Stomach smooth muscle (tissue), 2 donors: Measurements from ENCODE around the gene MPPED1.

ENCODE experiments used
- H3K27ac ChIP-seq: one replicate; pipeline ENCODE4 v1.7.0; 2013; ENCODE audit warnings: mild to moderate bottlenecking, low read length, inconsistent platforms
- H3K27me3 ChIP-seq, 2 donors: one replicate each; pipeline ENCODE4 v1.7.0; 2013; ENCODE audit warnings: low read length in 2 of 2; ENCODE audit not compliant: insufficient read depth in 2 of 2, control insufficient read depth in 1 of 2
- H3K36me3 ChIP-seq, 2 donors: one replicate each; pipeline ENCODE4 v1.7.0; 2013; ENCODE audit warnings: low read length in 2 of 2; ENCODE audit not compliant: control insufficient read depth in 2 of 2, insufficient read depth in 2 of 2
- H3K4me1 ChIP-seq: one replicate; pipeline ENCODE4 v1.7.0; 2013; ENCODE audit warnings: low read length; ENCODE audit not compliant: control insufficient read depth, insufficient read depth
- H3K4me3 ChIP-seq, 2 donors: one replicate each; pipeline ENCODE4 v1.7.0; 2013; ENCODE audit warnings: low read length in 2 of 2
- H3K9ac ChIP-seq, 2 donors: one replicate each; pipeline ENCODE4 v1.7.0; 2013; ENCODE audit warnings: low read length in 2 of 2, mild to moderate bottlenecking in 1 of 2
- H3K9me3 ChIP-seq, 2 donors: one replicate each; pipeline ENCODE4 v1.7.0; 2013; ENCODE audit warnings: low read length in 2 of 2; ENCODE audit not compliant: control insufficient read depth in 2 of 2
- donor health status: healthy.
- donor health status: Pancreatic carcinoma.

Gene MPPED1

DNA sequence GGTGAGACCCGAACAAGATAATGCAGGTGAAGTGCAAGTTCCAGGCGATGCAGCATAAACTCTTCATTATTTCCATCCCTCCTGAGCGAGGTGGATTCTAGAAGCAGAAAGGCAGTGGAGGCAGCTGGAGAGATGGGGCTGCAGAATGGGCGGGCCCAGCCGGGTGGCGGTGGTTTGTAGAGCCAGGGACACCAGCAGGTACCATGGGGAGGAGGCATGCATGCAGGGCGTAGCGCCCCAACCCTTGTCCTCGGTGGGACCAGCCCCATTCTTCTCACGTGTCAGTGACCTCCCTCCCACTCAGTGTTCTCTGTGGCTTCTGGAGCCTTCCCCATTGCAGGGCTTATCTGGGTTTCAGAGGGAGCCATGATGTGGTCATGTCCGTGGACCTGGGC lies 38.0 kb downstream of the MPPED1 start:
- no peak overlapping the region for H3K4me3 ChIP-seq
- no peaks in the 10 kb centered on the region for H3K4me1 ChIP-seq
- no peak overlapping the region for H3K9ac ChIP-seq
- no peak overlapping the region for H3K27ac ChIP-seq
- H3K9me3 ChIP-seq = no peaks in the 10 kb centered on the region
- H3K27me3 ChIP-seq = peaks cover 3 to 10% of the 10 kb centered on the region in 2 donors
- H3K36me3 ChIP-seq = no peaks in the 10 kb centered on the region

DNA sequence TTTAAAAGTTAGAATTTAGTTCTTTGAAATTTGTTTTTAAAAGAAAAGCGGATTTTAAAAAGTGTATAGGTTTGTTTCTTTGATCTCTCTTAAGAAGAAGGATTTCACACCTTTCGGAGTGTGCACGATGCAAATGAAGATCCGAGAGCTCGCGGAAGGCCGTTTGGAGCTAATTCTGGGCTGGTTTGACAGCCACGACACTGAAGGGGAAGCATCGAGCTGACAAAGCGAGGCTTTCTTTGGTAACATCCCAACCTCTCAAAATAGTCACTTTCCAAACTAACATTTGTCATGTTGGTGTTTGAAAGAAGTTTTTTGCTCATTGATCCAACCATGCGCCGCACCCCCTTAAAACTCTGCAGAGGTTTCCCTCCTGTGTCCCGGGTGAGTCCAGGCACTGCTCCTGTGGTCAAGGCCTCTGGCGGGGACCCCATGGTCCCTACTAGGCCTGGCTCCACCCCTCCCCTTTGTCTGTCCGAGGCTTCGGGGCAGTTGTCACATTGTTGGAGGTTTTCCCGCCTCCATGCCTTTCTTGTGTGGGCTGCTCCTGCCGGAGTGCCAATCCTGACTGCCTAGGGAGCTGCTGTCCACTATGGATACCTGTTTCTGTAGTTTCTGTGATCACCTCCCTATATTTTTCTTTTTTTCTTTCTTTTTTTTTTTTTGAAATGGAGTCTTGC lies 39.7 kb downstream of the MPPED1 start:
- Histone ChIP-seq H3K9ac (no peak overlapping the region), H3K4me3 (no peak overlapping the region), H3K27me3 (peaks cover 3 to 7% of the 10 kb centered on the region in 2 donors), H3K9me3 (peaks cover 0 to 2% of the 10 kb centered on the region in 2 donors), H3K4me1 (no peaks in the 10 kb centered on the region), H3K36me3 (no peaks in the 10 kb centered on the region), H3K27ac (no peak overlapping the region)

DNA sequence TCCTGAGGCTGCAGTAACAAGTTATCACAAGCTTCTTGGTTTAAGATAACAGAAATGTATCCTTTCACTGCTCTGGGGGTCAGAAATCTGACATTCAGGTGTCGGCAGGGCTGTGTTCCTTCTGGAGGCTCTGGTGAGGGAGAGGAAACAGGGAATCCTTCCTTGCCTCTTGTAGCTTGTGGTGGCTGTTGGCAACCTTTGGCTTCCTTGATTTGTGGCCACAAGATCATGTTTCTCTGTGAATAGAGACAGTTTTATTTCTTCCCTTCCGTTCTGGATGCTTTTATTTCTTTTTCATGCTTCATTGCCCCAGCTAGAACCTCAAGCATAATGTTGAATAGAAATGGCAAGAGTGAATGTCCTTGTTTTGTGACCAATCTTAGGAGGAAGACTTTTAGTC lies 44.0 kb downstream of the MPPED1 start:
- Histone ChIP-seq H3K4me3 (no peak overlapping the region), H3K9ac (no peak overlapping the region), H3K27ac (no peak overlapping the region), H3K9me3 (peaks cover 5 to 6% of the 10 kb centered on the region in 2 donors), H3K36me3 (no peaks in the 10 kb centered on the region), H3K4me1 (no peaks in the 10 kb centered on the region), H3K27me3 (peaks cover 2% of the 10 kb centered on the region in 2 donors)

DNA sequence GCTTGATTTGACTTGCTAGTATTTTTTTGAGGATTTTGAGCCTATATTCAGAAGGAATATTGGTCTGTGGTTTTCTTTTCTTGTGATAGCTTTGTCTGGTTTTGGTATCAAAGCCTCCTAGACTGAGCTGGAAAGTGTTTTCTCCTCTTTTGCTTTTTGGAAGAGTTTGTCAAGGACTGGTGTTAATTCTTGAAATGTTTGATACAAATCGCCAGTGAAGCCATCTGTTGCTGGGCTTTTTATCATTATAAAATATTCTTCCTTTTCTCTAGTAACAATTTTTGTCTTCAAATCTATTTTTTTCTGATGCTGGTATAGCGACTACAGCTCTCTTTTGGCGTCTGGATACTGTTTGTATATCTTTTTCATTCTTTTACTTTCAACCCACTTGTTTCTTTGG lies 45.2 kb downstream of the MPPED1 start:
- Histone ChIP-seq H3K27me3 (peaks cover 2% of the 10 kb centered on the region in 2 donors), H3K36me3 (no peaks in the 10 kb centered on the region), H3K27ac (no peak overlapping the region)

DNA sequence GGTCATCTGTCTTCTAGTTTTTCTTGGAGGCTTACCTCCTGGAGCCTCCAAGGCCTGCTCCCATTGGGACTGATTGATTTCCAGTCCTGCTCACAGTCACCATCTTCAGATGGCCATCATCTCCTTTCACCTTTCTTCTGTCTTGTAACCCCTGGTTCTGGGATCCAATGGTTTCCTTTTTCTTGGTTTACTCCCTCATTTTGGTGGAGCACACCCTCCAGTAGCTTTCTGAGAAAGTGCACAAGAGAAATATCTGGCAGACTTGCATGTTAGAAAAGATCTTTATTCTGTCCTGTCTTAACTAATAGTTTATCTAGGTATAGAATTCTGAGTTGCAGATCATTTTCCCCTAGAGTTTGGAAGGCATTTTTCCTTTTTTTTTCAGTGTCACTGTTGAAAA lies 50.9 kb downstream of the MPPED1 start:
- Histone ChIP-seq H3K9ac (no peak overlapping the region), H3K27ac (no peak overlapping the region), H3K4me1 (no peaks in the 10 kb centered on the region), H3K4me3 (no peak overlapping the region), H3K27me3 (peaks cover 6 to 19% of the 10 kb centered on the region in 2 donors), H3K9me3 (peaks cover 11 to 20% of the 10 kb centered on the region in 2 donors), H3K36me3 (no peaks in the 10 kb centered on the region)

More for the DNA sequence above, 45.2 kb downstream of the MPPED1 start:
- H3K4me1 ChIP-seq = no peaks in the 10 kb centered on the region
- peaks cover 6 to 16% of the 10 kb centered on the region in 2 donors for H3K9me3 ChIP-seq
- H3K9ac ChIP-seq = no peak overlapping the region
- H3K4me3 ChIP-seq = no peak overlapping the region

DNA sequence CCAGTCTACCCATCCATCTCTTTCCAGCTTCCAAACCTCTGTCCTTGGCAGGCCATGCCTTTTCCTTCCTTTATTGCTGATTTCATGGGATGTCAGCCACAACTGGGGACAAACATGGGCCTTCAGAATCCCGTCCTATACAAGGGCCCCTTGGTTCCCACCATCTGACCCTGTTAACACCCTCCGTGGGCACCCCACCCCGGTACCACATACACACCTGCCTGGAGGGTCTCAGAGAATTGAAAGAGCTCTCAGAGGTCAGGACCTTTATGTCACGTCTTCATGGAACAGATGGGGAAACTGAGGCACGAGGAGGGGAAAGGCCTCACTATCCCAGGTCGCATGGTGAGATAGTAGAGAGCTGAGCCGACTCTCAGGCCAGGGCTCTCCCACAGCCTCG lies 53.0 kb downstream of the MPPED1 start:
- Histone ChIP-seq H3K9me3 (peaks cover 11 to 20% of the 10 kb centered on the region in 2 donors), H3K4me3 (no peak overlapping the region), H3K9ac (no peak overlapping the region), H3K4me1 (no peaks in the 10 kb centered on the region), H3K36me3 (no peaks in the 10 kb centered on the region), H3K27me3 (peaks cover 10 to 19% of the 10 kb centered on the region in 2 donors), H3K27ac (no peak overlapping the region)

DNA sequence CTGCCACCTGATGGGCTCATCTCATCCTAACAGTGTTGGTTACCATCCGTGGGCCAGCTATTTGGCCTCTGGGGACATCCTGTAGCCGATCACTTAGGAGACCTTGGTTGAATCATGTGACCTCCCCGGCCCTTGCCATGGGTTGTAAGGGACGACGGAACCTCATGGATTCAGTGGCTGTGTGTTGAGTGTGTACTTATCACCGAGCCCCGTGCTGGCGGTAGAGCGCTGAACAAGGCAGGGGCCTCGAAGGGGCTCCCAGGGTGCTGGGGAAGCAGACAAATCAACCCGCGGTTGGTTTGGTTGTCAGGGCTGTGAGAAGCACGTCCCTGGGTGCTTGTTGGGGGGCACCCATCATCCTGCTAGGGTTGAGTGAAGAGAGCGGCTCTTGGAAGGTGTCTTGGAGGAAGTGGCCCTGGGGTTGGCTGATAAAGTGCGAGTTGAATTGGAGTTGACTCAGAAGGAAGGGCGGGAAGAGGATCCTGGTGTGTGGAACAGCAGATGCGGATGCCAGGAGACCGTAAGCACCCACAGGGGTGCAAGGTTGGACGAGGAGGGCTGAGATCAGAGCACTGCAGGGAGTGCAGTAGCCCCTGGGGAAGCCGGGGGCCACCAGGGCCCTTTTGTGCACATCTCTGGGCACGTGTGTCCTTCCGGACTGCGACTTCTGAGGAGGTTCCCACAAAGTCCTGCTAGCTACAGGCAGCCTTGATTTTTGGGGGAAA lies 53.6 kb downstream of the MPPED1 start:
- H3K4me3 ChIP-seq = no peak overlapping the region
- no peak overlapping the region for H3K27ac ChIP-seq
- peaks cover 10 to 19% of the 10 kb centered on the region in 2 donors for H3K27me3 ChIP-seq
- H3K9me3 ChIP-seq = peaks cover 10 to 20% of the 10 kb centered on the region in 2 donors
- no peaks in the 10 kb centered on the region for H3K36me3 ChIP-seq
- no peaks in the 10 kb centered on the region for H3K4me1 ChIP-seq
- no peak overlapping the region for H3K9ac ChIP-seq

DNA sequence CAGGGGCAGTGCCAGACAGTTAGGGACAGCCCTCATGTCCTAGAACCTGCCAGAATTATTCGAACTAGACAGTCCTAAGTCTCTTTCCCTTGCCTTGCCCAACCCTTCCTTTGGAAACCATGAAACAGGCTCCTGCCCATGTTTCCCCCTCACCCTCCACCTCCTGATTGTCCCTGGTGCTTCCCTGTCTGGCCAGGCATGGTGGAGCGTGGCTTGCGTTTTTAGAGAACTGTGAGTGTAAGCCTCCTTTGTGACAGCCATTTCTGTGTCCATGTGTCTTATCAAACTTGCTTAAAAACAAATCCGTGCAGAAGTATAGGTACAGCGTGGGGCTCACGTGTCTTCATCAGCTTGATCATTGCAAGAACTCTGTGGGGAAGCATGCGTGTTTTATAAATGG lies 54.9 kb downstream of the MPPED1 start:
- Histone ChIP-seq H3K27ac (no peak overlapping the region), H3K9me3 (peaks cover 5 to 9% of the 10 kb centered on the region in 2 donors), H3K27me3 (peaks cover 14 to 19% of the 10 kb centered on the region in 2 donors), H3K4me3 (no peak overlapping the region), H3K36me3 (no peaks in the 10 kb centered on the region), H3K4me1 (no peaks in the 10 kb centered on the region), H3K9ac (no peak overlapping the region)

GRCh38 chr22:43467216-43467940 lies 55.6 kb downstream of the MPPED1 start:
- peaks cover 15 to 19% of the 10 kb centered on the region in 2 donors for H3K27me3 ChIP-seq
- H3K9ac ChIP-seq = no peak overlapping the region
- no peak overlapping the region for H3K4me3 ChIP-seq
- no peaks in the 10 kb centered on the region for H3K4me1 ChIP-seq
- H3K36me3 ChIP-seq = no peaks in the 10 kb centered on the region
- H3K9me3 ChIP-seq = peaks cover 4 to 5% of the 10 kb centered on the region in 2 donors
- H3K27ac ChIP-seq = no peak overlapping the region

GRCh38 chr22:43470253-43470652 lies 58.4 kb downstream of the MPPED1 start:
- no peaks in the 10 kb centered on the region for H3K9me3 ChIP-seq
- H3K4me1 ChIP-seq = no peaks in the 10 kb centered on the region
- H3K27ac ChIP-seq = no peak overlapping the region
- peaks cover 11 to 17% of the 10 kb centered on the region in 2 donors for H3K27me3 ChIP-seq
- H3K36me3 ChIP-seq = no peaks in the 10 kb centered on the region
- H3K9ac ChIP-seq = no peak overlapping the region
- H3K4me3 ChIP-seq = no peak overlapping the region
